Stimulated activated memory B cell treated with anti-CD40 and anti-IgM and Interleukin-4, amounts not matched to agents 10 μg/mL and 1 μg/mL and 100 μg/mL, for 72 hours (primary cell): ENCODE results near the gene HID1.
A peak's percentile ranks its signal among the peaks of the same experiment; 100 is the strongest.
"Not testable (repeated sequence)": the region's sequence is repeated elsewhere in the genome, so short reads cannot be mapped to it uniquely, and the experiment has no call there.

Experiments
- ATAC-seq: fragments of 150-1000 bp; cut with Tn5 transposase; 2 replicates; pipeline ENCODE4 v1.10.0; 2021
- H3K27ac Mint-ChIP-seq: one replicate; pipeline ENCODE4 v1.8.0; 2022; ENCODE audit warnings: mild to moderate bottlenecking, mixed read lengths
- H3K27me3 Mint-ChIP-seq: one replicate; pipeline ENCODE4 v1.8.0; 2022; ENCODE audit warnings: mixed read lengths
- H3K36me3 Mint-ChIP-seq: one replicate; pipeline ENCODE4 v1.8.0; 2022; ENCODE audit warnings: mixed read lengths
- H3K4me1 Mint-ChIP-seq: one replicate; pipeline ENCODE4 v1.8.0; 2022; ENCODE audit warnings: mixed read lengths
- H3K4me3 Mint-ChIP-seq: one replicate; pipeline ENCODE4 v1.8.0; 2022; ENCODE audit warnings: mild to moderate bottlenecking, moderate library complexity, mixed read lengths
- H3K9me3 Mint-ChIP-seq: one replicate; pipeline ENCODE4 v1.8.0; 2022; ENCODE audit warnings: mixed read lengths

The HID1 gene, protein sequence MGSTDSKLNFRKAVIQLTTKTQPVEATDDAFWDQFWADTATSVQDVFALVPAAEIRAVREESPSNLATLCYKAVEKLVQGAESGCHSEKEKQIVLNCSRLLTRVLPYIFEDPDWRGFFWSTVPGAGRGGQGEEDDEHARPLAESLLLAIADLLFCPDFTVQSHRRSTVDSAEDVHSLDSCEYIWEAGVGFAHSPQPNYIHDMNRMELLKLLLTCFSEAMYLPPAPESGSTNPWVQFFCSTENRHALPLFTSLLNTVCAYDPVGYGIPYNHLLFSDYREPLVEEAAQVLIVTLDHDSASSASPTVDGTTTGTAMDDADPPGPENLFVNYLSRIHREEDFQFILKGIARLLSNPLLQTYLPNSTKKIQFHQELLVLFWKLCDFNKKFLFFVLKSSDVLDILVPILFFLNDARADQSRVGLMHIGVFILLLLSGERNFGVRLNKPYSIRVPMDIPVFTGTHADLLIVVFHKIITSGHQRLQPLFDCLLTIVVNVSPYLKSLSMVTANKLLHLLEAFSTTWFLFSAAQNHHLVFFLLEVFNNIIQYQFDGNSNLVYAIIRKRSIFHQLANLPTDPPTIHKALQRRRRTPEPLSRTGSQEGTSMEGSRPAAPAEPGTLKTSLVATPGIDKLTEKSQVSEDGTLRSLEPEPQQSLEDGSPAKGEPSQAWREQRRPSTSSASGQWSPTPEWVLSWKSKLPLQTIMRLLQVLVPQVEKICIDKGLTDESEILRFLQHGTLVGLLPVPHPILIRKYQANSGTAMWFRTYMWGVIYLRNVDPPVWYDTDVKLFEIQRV

DNA sequence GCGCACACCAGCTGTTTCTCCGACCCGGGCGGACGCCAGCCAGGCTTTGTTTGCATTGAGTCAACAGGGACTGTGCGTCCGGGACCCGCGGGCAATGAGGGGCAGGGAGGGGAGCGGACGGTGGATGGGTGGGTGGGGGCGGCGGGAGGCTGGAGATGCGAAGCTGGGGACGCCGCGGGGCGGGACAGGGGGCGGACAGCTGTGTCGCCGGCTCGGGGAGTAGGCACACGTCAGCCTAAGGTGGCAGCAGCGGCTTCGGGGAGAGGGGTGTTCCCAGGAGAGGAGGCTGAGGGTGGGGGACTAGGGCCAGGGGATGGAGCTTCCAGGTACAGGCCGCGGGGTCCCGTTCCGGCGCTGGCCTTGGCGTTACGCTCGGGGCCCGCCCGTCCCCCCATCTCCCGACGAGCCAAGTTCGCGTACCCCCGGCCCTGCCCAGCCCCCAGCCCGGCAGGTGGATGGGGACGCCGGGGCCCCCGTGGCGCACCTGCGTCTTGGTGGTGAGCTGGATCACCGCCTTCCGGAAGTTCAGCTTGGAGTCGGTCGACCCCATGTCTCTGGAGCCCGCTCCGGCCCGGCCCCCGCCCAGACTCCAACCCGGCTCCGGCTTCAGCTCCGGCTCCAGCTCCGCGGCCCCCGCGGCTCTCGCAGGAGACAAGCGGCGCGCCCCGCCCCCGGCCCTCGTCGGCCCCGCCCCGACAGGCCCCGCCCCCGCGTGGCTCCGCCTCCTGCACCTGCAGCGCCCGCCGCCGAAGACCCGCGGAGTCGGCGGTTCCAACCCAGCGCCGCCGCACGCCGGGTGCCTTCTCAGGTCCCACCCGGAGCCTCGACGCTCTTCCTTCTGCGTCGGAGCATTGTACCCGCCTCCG lies at the start of gene HID1:
HID1 (minus strand) TSS at position 653 of the 866 bp plus-strand sequence; CDS start at position 550, 103 bp downstream.
- Mint-ChIP-seq H3K9me3 (no peaks in the 10 kb centered on the region), H3K4me3 (peak within 1 kb of the TSS; percentile 77), H3K4me1 (peaks cover 13% of the 10 kb centered on the region), H3K27ac (peak within 1 kb of the TSS; percentile 59), H3K27me3 (peaks cover 31% of the 10 kb centered on the region), H3K36me3 (no peaks in the 10 kb centered on the region)
- peak; percentile 81 for ATAC-seq

GRCh38 chr17:75020331-75021110 lies 48.0 kb upstream of the HID1 start:
- no peaks in the 10 kb centered on the region for H3K9me3 Mint-ChIP-seq
- peaks cover 55% of the 10 kb centered on the region for H3K36me3 Mint-ChIP-seq
- H3K27me3 Mint-ChIP-seq: no peaks in the 10 kb centered on the region
- no peak overlapping the region for H3K4me3 Mint-ChIP-seq
- no peak overlapping the region for H3K27ac Mint-ChIP-seq
- ATAC-seq: no peak
- peaks cover 6% of the 10 kb centered on the region for H3K4me1 Mint-ChIP-seq

DNA sequence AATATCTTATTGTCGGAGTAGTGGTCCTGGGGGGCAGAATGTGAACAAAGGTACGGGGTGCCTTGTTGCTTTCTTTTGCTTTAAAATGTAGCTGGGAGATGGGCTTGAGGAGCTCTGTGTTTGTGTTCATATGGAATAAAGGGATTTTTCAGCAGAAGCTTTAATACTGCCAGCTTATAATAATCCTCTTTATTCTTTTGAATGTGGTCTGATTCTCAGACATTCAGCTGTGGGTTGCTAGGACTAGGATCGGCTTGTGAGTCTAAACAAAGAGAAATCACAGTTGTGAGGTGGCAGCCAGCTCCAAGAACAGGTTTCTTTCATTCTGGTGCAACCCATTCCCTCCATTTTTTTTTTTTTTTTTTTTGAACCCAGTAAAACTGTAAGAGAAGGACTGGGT lies 47.2 kb upstream of the HID1 start:
- Mint-ChIP-seq H3K4me1 (peaks cover 13% of the 10 kb centered on the region), H3K36me3 (peaks cover 56% of the 10 kb centered on the region), H3K9me3 (no peaks in the 10 kb centered on the region), H3K4me3 (no peak overlapping the region), H3K27ac (no peak overlapping the region), H3K27me3 (no peaks in the 10 kb centered on the region)
- no peak for ATAC-seq

- Mint-ChIP-seq H3K27me3 (no peaks in the 10 kb centered on the region), H3K4me1 (peaks cover 15% of the 10 kb centered on the region), H3K4me3 (no peak overlapping the region), H3K27ac (no peak overlapping the region), H3K9me3 (no peaks in the 10 kb centered on the region), H3K36me3 (peaks cover 56% of the 10 kb centered on the region)
- ATAC-seq: no peak
Observed at GRCh38 chr17:75019146-75019545, 46.6 kb upstream of the HID1 start.

DNA sequence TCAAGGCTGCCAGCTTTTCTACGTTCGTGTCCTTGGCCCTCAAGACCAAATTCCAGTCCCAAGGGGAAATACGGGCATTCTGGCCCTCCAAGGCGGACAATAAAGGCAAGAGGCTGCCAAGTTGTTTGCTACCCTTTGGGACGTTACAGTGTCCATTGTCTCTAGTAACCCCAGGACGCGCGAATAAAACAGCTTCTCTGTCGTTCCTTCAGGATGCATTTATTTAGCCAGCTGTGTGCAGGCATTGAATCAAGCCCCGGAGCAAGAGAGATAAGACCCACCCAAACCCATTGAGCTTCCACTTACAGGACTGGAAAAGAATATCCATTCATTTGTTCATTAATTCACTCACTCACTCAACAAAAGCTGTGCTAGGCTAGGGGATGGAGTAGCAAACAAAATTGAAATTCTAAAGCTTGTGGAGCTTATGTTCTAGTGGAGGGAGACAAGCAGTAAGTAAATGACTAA lies 40.6 kb upstream of the HID1 start:
- Mint-ChIP-seq H3K27ac (peak overlapping the region; percentile 91), H3K36me3 (peaks cover 16% of the 10 kb centered on the region), H3K27me3 (no peaks in the 10 kb centered on the region), H3K9me3 (no peaks in the 10 kb centered on the region), H3K4me3 (peak overlapping the region; percentile 87), H3K4me1 (peaks cover 34% of the 10 kb centered on the region)
- ATAC-seq: no peak

DNA sequence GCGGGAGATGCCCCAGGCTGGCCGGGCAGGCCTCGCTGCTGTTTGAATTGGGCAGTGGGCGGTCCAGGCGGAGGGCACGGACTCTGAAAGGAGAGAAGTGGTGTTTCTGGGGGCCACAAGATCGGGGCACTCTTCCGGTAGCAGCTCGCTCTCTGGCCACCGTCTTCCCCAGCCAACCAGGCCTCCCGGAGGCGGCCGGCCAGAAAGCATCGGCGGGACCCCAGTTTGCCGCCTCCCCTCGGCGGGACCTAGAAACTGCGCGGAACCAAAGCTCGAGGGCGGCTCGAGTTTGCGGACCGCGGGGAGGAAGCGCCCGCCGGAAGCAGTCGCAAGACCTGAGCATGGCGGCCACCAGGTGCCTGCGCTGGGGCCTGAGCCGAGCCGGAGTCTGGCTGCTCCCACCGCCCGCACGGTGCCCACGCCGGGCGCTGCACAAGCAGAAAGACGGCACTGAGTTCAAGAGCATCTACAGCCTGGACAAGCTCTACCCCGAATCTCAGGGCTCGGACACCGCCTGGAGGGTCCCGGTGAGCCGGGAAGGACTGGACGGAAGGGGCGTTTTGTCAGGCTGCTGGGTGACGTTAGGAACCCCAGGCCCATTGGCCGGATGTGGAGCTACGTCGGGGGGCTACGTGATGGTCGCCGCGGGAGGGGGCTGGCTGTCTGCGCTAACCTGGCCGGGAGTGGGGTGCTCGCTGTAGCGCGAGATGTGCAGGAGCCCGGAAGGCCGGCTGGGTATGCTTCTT lies 40.0 kb upstream of the HID1 start, which contains the start of gene MRPL58:
MRPL58 (plus strand) TSS at position 325 of the 746 bp plus-strand sequence; CDS start at position 342, 17 bp downstream.
- no peaks in the 10 kb centered on the region for H3K9me3 Mint-ChIP-seq
- ATAC-seq: peak; percentile 95
- peaks cover 16% of the 10 kb centered on the region for H3K36me3 Mint-ChIP-seq
- peaks cover 34% of the 10 kb centered on the region for H3K4me1 Mint-ChIP-seq
- peak within 1 kb of the TSS; percentile 91 for H3K27ac Mint-ChIP-seq
- H3K4me3 Mint-ChIP-seq: peak within 1 kb of the TSS; percentile 87
- no peaks in the 10 kb centered on the region for H3K27me3 Mint-ChIP-seq

- no peaks in the 10 kb centered on the region for H3K27me3 Mint-ChIP-seq
- no peaks in the 10 kb centered on the region for H3K9me3 Mint-ChIP-seq
- ATAC-seq: no peak
- peaks cover 16% of the 10 kb centered on the region for H3K36me3 Mint-ChIP-seq
- peak overlapping the region; percentile 87 for H3K4me3 Mint-ChIP-seq
- H3K4me1 Mint-ChIP-seq: peaks cover 34% of the 10 kb centered on the region
- peak overlapping the region; percentile 91 for H3K27ac Mint-ChIP-seq
Observed at GRCh38 chr17:75012096-75012345, 39.5 kb upstream of the HID1 start.

GRCh38 chr17:75011401-75012095 lies 39.0 kb upstream of the HID1 start:
- peaks cover 2% of the 10 kb centered on the region for H3K27me3 Mint-ChIP-seq
- peaks cover 16% of the 10 kb centered on the region for H3K36me3 Mint-ChIP-seq
- H3K9me3 Mint-ChIP-seq: no peaks in the 10 kb centered on the region
- ATAC-seq: no peak
- peak overlapping the region; percentile 91 for H3K27ac Mint-ChIP-seq
- H3K4me3 Mint-ChIP-seq: peak overlapping the region; percentile 87
- H3K4me1 Mint-ChIP-seq: peaks cover 34% of the 10 kb centered on the region

- Mint-ChIP-seq H3K4me1 (peaks cover 28% of the 10 kb centered on the region), H3K9me3 (no peaks in the 10 kb centered on the region), H3K27me3 (peaks cover 9% of the 10 kb centered on the region), H3K4me3 (no peak overlapping the region), H3K36me3 (peaks cover 16% of the 10 kb centered on the region), H3K27ac (no peak overlapping the region)
- ATAC-seq: no peak
Observed at GRCh38 chr17:75010683-75011400, 38.3 kb upstream of the HID1 start.

DNA sequence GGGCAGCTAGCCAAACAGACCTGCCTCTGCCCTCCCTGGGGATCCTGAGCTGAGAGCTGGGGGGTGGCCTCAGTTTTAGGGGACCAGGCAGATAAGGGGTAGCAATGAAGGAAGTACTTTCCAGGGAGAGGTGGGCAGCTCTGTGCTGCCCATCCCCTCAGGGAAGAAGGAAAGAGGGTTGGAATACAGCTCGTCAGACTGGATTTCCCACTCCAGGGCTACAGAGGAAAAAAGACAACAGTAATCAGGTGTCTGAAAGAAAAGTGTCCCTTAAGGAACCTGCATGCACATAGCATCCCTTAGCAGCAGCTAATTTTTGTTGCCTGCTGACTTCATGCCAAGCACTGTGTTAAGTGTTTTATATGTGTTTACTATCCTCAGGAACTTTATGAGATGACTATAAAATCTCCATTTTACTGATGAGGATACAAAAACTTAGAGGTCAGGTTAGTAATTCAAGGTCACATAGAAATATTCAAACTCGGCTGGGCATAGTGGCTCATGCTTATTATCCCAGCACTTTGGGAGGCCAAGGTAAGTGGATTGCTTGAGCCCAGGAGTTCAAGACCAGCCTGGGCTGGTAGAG lies 36.7 kb upstream of the HID1 start:
- Mint-ChIP-seq H3K4me3 (no peak overlapping the region), H3K9me3 (no peaks in the 10 kb centered on the region), H3K4me1 (peaks cover 19% of the 10 kb centered on the region), H3K36me3 (peaks cover 5% of the 10 kb centered on the region), H3K27ac (no peak overlapping the region), H3K27me3 (peaks cover 18% of the 10 kb centered on the region)
- no peak for ATAC-seq

DNA sequence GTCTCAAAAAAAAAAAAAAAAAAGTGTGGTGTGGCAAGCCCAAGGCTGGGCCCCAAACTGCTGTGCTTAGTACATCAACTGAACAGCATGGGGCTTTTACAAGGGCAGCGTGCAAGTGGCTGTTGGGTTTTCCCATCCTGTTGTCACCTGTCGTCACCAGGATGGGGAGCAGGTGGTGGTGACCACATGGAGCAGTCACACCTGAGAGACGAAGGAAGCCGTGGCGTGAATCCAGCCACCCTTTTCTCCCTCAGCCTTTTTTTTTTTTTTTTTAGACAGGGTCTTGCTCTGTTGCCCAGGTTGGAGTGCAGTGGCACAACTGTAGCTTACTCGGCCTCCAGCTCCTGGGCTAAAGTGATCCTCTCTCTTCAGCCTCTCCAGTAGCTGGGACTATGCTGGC lies 35.8 kb upstream of the HID1 start:
- Mint-ChIP-seq H3K4me3 (no peak overlapping the region), H3K9me3 (no peaks in the 10 kb centered on the region), H3K27me3 (peaks cover 21% of the 10 kb centered on the region), H3K27ac (no peak overlapping the region), H3K36me3 (no peaks in the 10 kb centered on the region), H3K4me1 (peaks cover 11% of the 10 kb centered on the region)
- ATAC-seq: no peak

DNA sequence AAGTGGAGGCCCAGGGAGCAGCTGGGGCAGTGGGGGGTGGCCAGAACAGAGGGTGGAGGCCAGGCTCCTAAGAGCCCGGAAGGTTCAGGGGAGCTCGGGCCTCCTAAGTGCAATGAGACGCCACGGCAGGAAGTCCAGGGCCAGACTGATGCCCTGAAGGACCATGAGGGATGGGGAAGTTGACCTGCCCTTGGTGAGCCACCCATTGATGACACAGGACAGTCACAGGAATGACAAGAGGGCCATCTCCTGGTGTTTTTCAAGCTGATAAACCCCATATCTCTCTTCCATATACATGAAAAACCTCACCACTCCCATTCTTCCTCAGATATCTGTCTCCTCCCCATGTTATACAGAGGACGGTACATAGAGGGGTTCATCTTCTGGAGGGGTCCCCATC lies 34.1 kb upstream of the HID1 start:
- H3K27ac Mint-ChIP-seq: no peak overlapping the region
- no peak for ATAC-seq

GRCh38 chr17:75006084-75006483 lies 33.5 kb upstream of the HID1 start:
- H3K36me3 Mint-ChIP-seq, ATAC-seq, H3K27ac Mint-ChIP-seq, H3K4me3 Mint-ChIP-seq, H3K9me3 Mint-ChIP-seq, H3K4me1 Mint-ChIP-seq: not testable (repeated sequence)
- H3K27me3 Mint-ChIP-seq: peaks cover 39% of the 10 kb centered on the region

More for the DNA sequence above, 34.1 kb upstream of the HID1 start:
- no peak overlapping the region for H3K4me3 Mint-ChIP-seq
- H3K9me3 Mint-ChIP-seq: no peaks in the 10 kb centered on the region
- H3K27me3 Mint-ChIP-seq: peaks cover 36% of the 10 kb centered on the region
- H3K4me1 Mint-ChIP-seq: peaks cover 9% of the 10 kb centered on the region
- no peaks in the 10 kb centered on the region for H3K36me3 Mint-ChIP-seq
